ENCODE results near the gene OR4D6. TPM values are rescaled to one million over a fixed set of nuclear protein-coding genes. Genes with fewer than 3 reads are reported as not detected.
A peak's percentile ranks its signal among the peaks of the same experiment; 100 is the strongest.

Gene OR4D6
- total RNA-seq, 1 experiment from 2014 or later: not detected

- POLR2A ChIA-PET: no interaction called here
- ATAC-seq: peak; percentile 88
- CTCF ChIA-PET: interaction anchor here (0.9 to 2.8 kb wide), 10 partner anchors 10 to 368 kb away, joined by 3 to 20 read pairs (median 4); partner anchors contain the start of genes DTX4 and OR5A1
Observed at GRCh38 chr11:59426361-59427067, 30.2 kb upstream of the OR4D6 start, which contains the start of gene OR5A2. Gene OR5A2 (minus strand): TSS chr11:59426413. CDS start chr11:59422953, 3,460 bp downstream.

GRCh38 chr11:59427068-59427382 lies 29.7 kb upstream of the OR4D6 start:
- no peak for DNase-seq (ENCODE audit: low spot score)
- CTCF ChIA-PET: interaction anchor here (1.0 to 2.8 kb wide), 6 partner anchors 110 to 368 kb away, joined by 4 to 20 read pairs (median 6); partner anchors contain the start of gene DTX4
- peak overlapping the region; percentile 43 for H3K4me3 Mint-ChIP-seq
- peaks cover 6% of the 10 kb centered on the region for H3K9me3 Mint-ChIP-seq
- peak; percentile 14; the same call in 1 of the 2 replicates for ATAC-seq
- H3K36me3 Mint-ChIP-seq: no peaks in the 10 kb centered on the region
- H3K27me3 Mint-ChIP-seq (ENCODE audit: low read depth): no peaks in the 10 kb centered on the region
- no peak overlapping the region; the same call in 1 of the 2 replicates for H3K27ac Mint-ChIP-seq
- POLR2A ChIA-PET: no interaction called here
- peaks cover 28% of the 10 kb centered on the region for H3K4me1 Mint-ChIP-seq
- no peak for TF ChIP-seq MXD4 (CRISPR knock-in tag; IDR thresholded peaks at IDR 0.05; ENCODE audit: borderline replicate concordance)
- TF ChIP-seq PRRX2 (CRISPR knock-in tag; IDR thresholded peaks at IDR 0.05): no peak
- TF ChIP-seq, protein P1, sequence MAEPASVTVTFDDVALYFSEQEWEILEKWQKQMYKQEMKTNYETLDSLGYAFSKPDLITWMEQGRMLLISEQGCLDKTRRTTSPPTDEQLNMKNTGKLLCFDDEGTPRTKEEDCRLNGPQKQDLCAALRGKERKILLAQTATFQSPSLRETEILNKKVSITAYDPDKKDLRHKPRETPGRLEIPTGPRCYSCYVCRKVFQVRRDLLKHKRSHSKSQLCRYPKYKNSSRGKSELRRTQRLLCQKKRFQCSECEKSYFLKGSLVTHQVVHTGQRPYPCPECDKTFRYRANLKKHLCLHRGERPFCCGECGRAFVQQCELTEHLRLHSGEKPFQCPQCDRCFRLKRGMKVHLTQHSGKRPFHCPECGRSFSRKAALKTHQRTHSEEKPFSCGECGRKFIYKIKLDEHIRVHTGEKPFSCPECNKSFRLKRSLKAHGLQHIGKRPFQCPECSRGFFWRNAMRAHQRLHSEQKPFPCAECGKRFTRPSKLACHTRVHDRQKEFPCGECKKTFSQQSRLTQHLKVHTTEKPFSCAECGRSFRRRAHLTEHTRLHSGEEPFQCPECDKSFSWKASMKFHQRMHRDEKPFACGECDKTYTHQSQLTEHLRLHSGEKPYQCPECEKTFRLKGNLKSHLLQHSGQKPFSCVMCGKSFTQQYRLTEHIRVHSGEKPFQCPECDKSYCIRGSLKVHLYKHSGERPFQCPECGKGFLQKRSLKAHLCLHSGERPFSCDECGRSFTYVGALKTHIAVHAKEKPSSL (CRISPR knock-in tag; conservative IDR thresholded peaks at IDR 0.05): no peak
- no peak for TF ChIP-seq ZMAT4 (CRISPR knock-in tag; IDR thresholded peaks at IDR 0.05)
- no peak for TF ChIP-seq FOXP1 (CRISPR knock-in tag; IDR thresholded peaks at IDR 0.05; ENCODE audit: borderline replicate concordance)
- no peak for TF ChIP-seq JAZF1 (CRISPR knock-in tag; IDR thresholded peaks at IDR 0.05)
- TF ChIP-seq SP1 (CRISPR knock-in tag; conservative IDR thresholded peaks at IDR 0.05): no peak
- TF ChIP-seq, protein P2, sequence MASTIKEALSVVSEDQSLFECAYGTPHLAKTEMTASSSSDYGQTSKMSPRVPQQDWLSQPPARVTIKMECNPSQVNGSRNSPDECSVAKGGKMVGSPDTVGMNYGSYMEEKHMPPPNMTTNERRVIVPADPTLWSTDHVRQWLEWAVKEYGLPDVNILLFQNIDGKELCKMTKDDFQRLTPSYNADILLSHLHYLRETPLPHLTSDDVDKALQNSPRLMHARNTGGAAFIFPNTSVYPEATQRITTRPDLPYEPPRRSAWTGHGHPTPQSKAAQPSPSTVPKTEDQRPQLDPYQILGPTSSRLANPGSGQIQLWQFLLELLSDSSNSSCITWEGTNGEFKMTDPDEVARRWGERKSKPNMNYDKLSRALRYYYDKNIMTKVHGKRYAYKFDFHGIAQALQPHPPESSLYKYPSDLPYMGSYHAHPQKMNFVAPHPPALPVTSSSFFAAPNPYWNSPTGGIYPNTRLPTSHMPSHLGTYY (CRISPR knock-in tag; IDR thresholded peaks at IDR 0.05): no peak
- no peak for TF ChIP-seq TCF7 (CRISPR knock-in tag; IDR thresholded peaks at IDR 0.05; ENCODE audit: low read depth)
- TF ChIP-seq NFE2L1 (CRISPR knock-in tag; IDR thresholded peaks at IDR 0.05): no peak
- TF ChIP-seq, protein P3, sequence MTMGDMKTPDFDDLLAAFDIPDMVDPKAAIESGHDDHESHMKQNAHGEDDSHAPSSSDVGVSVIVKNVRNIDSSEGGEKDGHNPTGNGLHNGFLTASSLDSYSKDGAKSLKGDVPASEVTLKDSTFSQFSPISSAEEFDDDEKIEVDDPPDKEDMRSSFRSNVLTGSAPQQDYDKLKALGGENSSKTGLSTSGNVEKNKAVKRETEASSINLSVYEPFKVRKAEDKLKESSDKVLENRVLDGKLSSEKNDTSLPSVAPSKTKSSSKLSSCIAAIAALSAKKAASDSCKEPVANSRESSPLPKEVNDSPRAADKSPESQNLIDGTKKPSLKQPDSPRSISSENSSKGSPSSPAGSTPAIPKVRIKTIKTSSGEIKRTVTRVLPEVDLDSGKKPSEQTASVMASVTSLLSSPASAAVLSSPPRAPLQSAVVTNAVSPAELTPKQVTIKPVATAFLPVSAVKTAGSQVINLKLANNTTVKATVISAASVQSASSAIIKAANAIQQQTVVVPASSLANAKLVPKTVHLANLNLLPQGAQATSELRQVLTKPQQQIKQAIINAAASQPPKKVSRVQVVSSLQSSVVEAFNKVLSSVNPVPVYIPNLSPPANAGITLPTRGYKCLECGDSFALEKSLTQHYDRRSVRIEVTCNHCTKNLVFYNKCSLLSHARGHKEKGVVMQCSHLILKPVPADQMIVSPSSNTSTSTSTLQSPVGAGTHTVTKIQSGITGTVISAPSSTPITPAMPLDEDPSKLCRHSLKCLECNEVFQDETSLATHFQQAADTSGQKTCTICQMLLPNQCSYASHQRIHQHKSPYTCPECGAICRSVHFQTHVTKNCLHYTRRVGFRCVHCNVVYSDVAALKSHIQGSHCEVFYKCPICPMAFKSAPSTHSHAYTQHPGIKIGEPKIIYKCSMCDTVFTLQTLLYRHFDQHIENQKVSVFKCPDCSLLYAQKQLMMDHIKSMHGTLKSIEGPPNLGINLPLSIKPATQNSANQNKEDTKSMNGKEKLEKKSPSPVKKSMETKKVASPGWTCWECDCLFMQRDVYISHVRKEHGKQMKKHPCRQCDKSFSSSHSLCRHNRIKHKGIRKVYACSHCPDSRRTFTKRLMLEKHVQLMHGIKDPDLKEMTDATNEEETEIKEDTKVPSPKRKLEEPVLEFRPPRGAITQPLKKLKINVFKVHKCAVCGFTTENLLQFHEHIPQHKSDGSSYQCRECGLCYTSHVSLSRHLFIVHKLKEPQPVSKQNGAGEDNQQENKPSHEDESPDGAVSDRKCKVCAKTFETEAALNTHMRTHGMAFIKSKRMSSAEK (CRISPR knock-in tag; IDR thresholded peaks at IDR 0.05; ENCODE audit: borderline replicate concordance): no peak
- no peak for TF ChIP-seq E2F1 (CRISPR knock-in tag; IDR thresholded peaks at IDR 0.05)
- TF ChIP-seq GRHL2 (CRISPR knock-in tag; IDR thresholded peaks at IDR 0.05; ENCODE audit: insufficient replicate concordance, severe bottlenecking): no peak
- no peak for TF ChIP-seq FOXP4 (CRISPR knock-in tag; IDR thresholded peaks at IDR 0.05)
- no peak for TF ChIP-seq ZBTB43 (CRISPR knock-in tag; IDR thresholded peaks at IDR 0.05)
- TF ChIP-seq, protein P4, sequence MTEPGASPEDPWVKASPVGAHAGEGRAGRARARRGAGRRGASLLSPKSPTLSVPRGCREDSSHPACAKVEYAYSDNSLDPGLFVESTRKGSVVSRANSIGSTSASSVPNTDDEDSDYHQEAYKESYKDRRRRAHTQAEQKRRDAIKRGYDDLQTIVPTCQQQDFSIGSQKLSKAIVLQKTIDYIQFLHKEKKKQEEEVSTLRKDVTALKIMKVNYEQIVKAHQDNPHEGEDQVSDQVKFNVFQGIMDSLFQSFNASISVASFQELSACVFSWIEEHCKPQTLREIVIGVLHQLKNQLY (CRISPR knock-in tag; IDR thresholded peaks at IDR 0.05): no peak

More at GRCh38 chr11:59426361-59427067, 30.2 kb upstream of the OR4D6 start, which contains the start of gene OR5A2:
- Mint-ChIP-seq H3K4me1 (peaks cover 28% of the 10 kb centered on the region), H3K9me3 (peaks cover 11% of the 10 kb centered on the region), H3K27ac (peak within 1 kb of the TSS; percentile 88), H3K27me3 (ENCODE audit: low read depth) (no peaks in the 10 kb centered on the region), H3K36me3 (no peaks in the 10 kb centered on the region), H3K4me3 (peak within 1 kb of the TSS; percentile 43)
- TF ChIP-seq KAT7 (CRISPR knock-in tag; IDR thresholded peaks at IDR 0.05; ENCODE audit: borderline replicate concordance): no peak
- no peak for TF ChIP-seq TEAD1 (CRISPR knock-in tag; IDR thresholded peaks at IDR 0.05)
- no peak for TF ChIP-seq USF2 (CRISPR knock-in tag; IDR thresholded peaks at IDR 0.05)
- DNase-seq (ENCODE audit: low spot score): peak; percentile 22
